GM12878 (cell line): Measurements from ENCODE around the gene CCL4. TPM values are rescaled to one million over a fixed set of nuclear protein-coding genes. Genes with fewer than 3 reads are reported as not detected.

ENCODE experiments used
- ATAC-seq: fragments of 200-7000 bp; cut with Tn5 transposase; 3 replicates; pipeline ENCODE4 v1.9.1; 2020; ENCODE audit warnings: mild to moderate bottlenecking, moderate library complexity
- BruUV-seq: library from RNA; stranded (reverse); fragments of 400-500 nt; replicated peaks from 2 replicates; lab custom pipeline; 2021; lab: Mats Ljungman, UMichigan
- CTCF ChIA-PET: fragments of 300-600 bp; sonication (Branson Sonifier 250); formaldehyde crosslinking; extraction: SDS; loops from one replicate; lab custom pipeline; 2021; ENCODE audit warnings: inconsistent platforms; lab: Yijun Ruan, JAX
- POLR2A ChIA-PET: fragments of 350-600 bp; formaldehyde crosslinking; extraction: SDS; loops from one replicate; lab custom pipeline; 2021; ENCODE audit warnings: inconsistent platforms; lab: Charles Lee
- RAD21 ChIA-PET: fragments of 300-600 bp; sonication (Branson Sonifier 250); formaldehyde crosslinking; loops from one replicate; lab custom pipeline; 2023; ENCODE audit warnings: antibody characterized with exemption; ENCODE audit not compliant: unreplicated experiment; lab: Charles Lee
- SMC1A ChIA-PET: fragments of 300-600 bp; sonication (Branson Sonifier 250); formaldehyde crosslinking; loops from one replicate; lab custom pipeline; 2023; ENCODE audit not compliant: unreplicated experiment, uncharacterized antibody; lab: Charles Lee
- DNase-seq: peaks from one replicate; pipeline ENCODE4 v3.0.0-alpha.2; 2011; ENCODE audit warnings: low read depth, low spot score
- FAIRE-seq: peaks from 3 replicates; lab custom pipeline; 2011; peaks lifted over from hg19 to GRCh38; lab: Jason Lieb, UNC
- H2AFZ ChIP-seq: 2 replicates; pipeline ENCODE4 v1.6.0; 2011; ENCODE audit warnings: low read depth, low read length, control low read depth; ENCODE audit not compliant: control insufficient read depth
- H3K27ac ChIP-seq: 2 replicates; pipeline ENCODE4 v1.5.1; 2011; ENCODE audit warnings: control low read depth; ENCODE audit not compliant: control insufficient read depth, insufficient read depth
- H3K27me3 ChIP-seq, 2 experiments: replicated peaks in 1 of 2; 2 replicates each; pipeline versions ENCODE4 v1.6.0 to v1.6.1; 2011; ENCODE audit warnings: low read length in 1 of 2; ENCODE audit not compliant: control insufficient read depth in 2 of 2, insufficient read depth in 2 of 2
- H3K36me3 ChIP-seq, 2 experiments: 2 replicates each; pipeline ENCODE4 v1.5.1; 2011; ENCODE audit warnings: low read length in 1 of 2; ENCODE audit not compliant: control insufficient read depth in 2 of 2, insufficient read depth in 2 of 2
- H3K4me1 ChIP-seq: 2 replicates; pipeline ENCODE4 v1.6.1; 2011; ENCODE audit warnings: mild to moderate bottlenecking, low read length, moderate library complexity, mixed read lengths; ENCODE audit not compliant: control insufficient read depth, insufficient read depth
- H3K4me2 ChIP-seq: 2 replicates; pipeline ENCODE4 v1.6.0; 2011; ENCODE audit warnings: control low read depth; ENCODE audit not compliant: control insufficient read depth, insufficient read depth
- H3K4me3 ChIP-seq: fragments of 200-600 bp; sonication (generic); 2 replicates; pipeline ENCODE4 v1.5.1; 2016
- H3K79me2 ChIP-seq: 2 replicates; pipeline ENCODE4 v1.6.0; 2011; ENCODE audit warnings: low read length; ENCODE audit not compliant: control insufficient read depth, insufficient read depth
- H3K9ac ChIP-seq: 2 replicates; pipeline ENCODE4 v1.8.0; 2011; ENCODE audit warnings: low read length, control low read depth, mixed read lengths; ENCODE audit not compliant: control insufficient read depth, insufficient read depth
- H3K9me3 ChIP-seq: replicated peaks from 3 replicates; pipeline ENCODE4 v1.5.1; 2011; ENCODE audit warnings: mild to moderate bottlenecking, low read length; ENCODE audit not compliant: control insufficient read depth, insufficient read depth
- H4K20me1 ChIP-seq: 2 replicates; pipeline ENCODE4 v1.6.0; 2011; ENCODE audit not compliant: control insufficient read depth, insufficient read depth
- ATF3 ChIP-seq: IDR thresholded peaks from 2 replicates; pipeline ENCODE4 v1.6.1; 2011; ENCODE audit warnings: low read depth, mild to moderate bottlenecking, low read length, moderate library complexity, borderline replicate concordance; ENCODE audit errors: extremely low read depth
- DPF2 ChIP-seq: fragments of 450-650 bp; IDR thresholded peaks from 2 replicates; pipeline ENCODE4 v1.6.1; 2017; ENCODE audit warnings: mild to moderate bottlenecking
- MAX ChIP-seq: IDR thresholded peaks from 2 replicates; pipeline ENCODE4 v1.6.1; 2012; ENCODE audit warnings: low read depth, low read length, improper control_type of control experiment
- MEF2A ChIP-seq: IDR thresholded peaks from 2 replicates; pipeline ENCODE4 v1.6.1; 2011; ENCODE audit warnings: low read depth, mild to moderate bottlenecking, low read length, moderate library complexity; ENCODE audit not compliant: insufficient read depth
- NBN ChIP-seq: fragments of 450-650 bp; IDR thresholded peaks from 2 replicates; pipeline ENCODE4 v1.6.1; 2016
- NR2F1 ChIP-seq: fragments of 450-650 bp; conservative IDR thresholded peaks from 2 replicates; pipeline ENCODE4 v1.6.1; 2017; ENCODE audit warnings: mild to moderate bottlenecking
- USF2 ChIP-seq: IDR thresholded peaks from 2 replicates; pipeline ENCODE4 v1.6.1; 2011; ENCODE audit warnings: low read depth, low read length, improper control_type of control experiment, borderline replicate concordance
- WGBS: methylation state at CpG from one replicate; pipeline ENCODE4 v1.1.6; 2016; ENCODE audit warnings: low lambda C conversion rate; ENCODE audit not compliant: insufficient replicate concordance, insufficient coverage; ENCODE audit errors: missing lambda C conversion rate; 5-methylcytosine and 5-hydroxymethylcytosine counted together
- in situ Hi-C: fragments of 300-500 bp; cut with MboI; formaldehyde crosslinking; loops from 9 replicates; pipeline ENCODE4 v1.14.3; 2018; ENCODE audit warnings: mixed read lengths
- intact Hi-C: fragments of 100-400 bp; cut with micrococcal nuclease; formaldehyde crosslinking; loops from one replicate; pipeline ENCODE4 v1.14.2; 2022; ENCODE audit not compliant: unreplicated experiment
- polyA plus RNA-seq, 11 experiments: library from polyadenylated mRNA; depleted of rRNA in 4 of 11; unstranded in 6 of 11; stranded (reverse) in 5 of 11; fragments of >200 nt; fragmentation: Nextera tagmentation in 4 of 11; fragmentation: Illumina TruSeq in 1 of 11; extraction: Ambion mirVana in 4 of 11; extraction: Trizol in 1 of 11; gene quantifications; 1 replicate in 1 of 11; 2 replicates in 10 of 11; pipeline versions ENCODE4 v1.2.1 to v1.2.3, GENCODE V29; 2011 to 2016; ENCODE audit warnings: inconsistent platforms in 2 of 11, missing spikeins in 2 of 11, low read depth in 1 of 11
- total RNA-seq, 4 experiments: library from RNA; depleted of rRNA in 3 of 4; stranded (reverse); fragments of >200 nt in 3 of 4; fragmentation: Illumina TruSeq in 1 of 4; extraction: Trizol in 1 of 4; gene quantifications; 2 replicates each; pipeline versions ENCODE4 v1.2.1 to v1.2.3, GENCODE V29; 2013 to 2021

Gene CCL4
- total and polyA plus RNA-seq, 10 of the 15 experiments (the other 5 are each of a cell fraction or from before 2014, with no cell fraction given) = 18.7 to 741 (median 79.4) TPM

- CTCF ChIA-PET = interaction anchor here (1.2 to 12.0 kb wide), 3 partner anchors 20 to 169 kb away, joined by 3 to 622 read pairs (median 16); partner anchors contain the start of gene CCL16
- in situ Hi-C loops = loop anchor here (25.0 kb wide), 1 partner anchor 343 kb away; the partner anchor contains the start of gene ZNHIT3
- Histone ChIP-seq H3K27me3 (no peaks in the 10 kb centered on the region), H2AFZ (no peak overlapping the region), H4K20me1 (no peaks in the 10 kb centered on the region), H3K9ac (no peak overlapping the region), H3K27ac (no peak overlapping the region), H3K4me2 (no peak overlapping the region), H3K4me1 (peaks cover 3% of the 10 kb centered on the region; the same call in 1 of the 2 replicates), H3K79me2 (no peaks in the 10 kb centered on the region), H3K36me3 (no peaks in the 10 kb centered on the region), H3K9me3 (peaks cover 3% of the 10 kb centered on the region; the same call in 1 of the 3 replicates), H3K4me3 (no peak overlapping the region)
- ATAC-seq = no peak
- POLR2A ChIA-PET = no interaction called here
- no TSS peak for BruUV-seq
- intact Hi-C loops = loop anchor here (10.0 kb wide), 1 partner anchor 341 kb away; the partner anchor contains the start of gene ZNHIT3
- RAD21 ChIA-PET = no interaction called here
- no peak for TF ChIP-seq MEF2A
- TF ChIP-seq NBN = no peak
- TF ChIP-seq USF2 = no peak
- TF ChIP-seq NR2F1 = no peak
- no peak for TF ChIP-seq DPF2
- TF ChIP-seq ATF3 = no peak
- no peak for TF ChIP-seq MAX
- no peak for DNase-seq
- SMC1A ChIA-PET = interaction anchor here (0.7 to 10.6 kb wide), 7 partner anchors 10 to 168 kb away, joined by 3 to 118 read pairs (median 4); partner anchors contain the start of gene CCL3
- no peak for FAIRE-seq
- 98% methylated on average over 2 of the region's 2 CpGs for WGBS
These were observed 40.4 kb downstream of the CCL4 start for GRCh38 chr17:36144014-36144413.
